ENCODE results near the gene HDAC11. TPM values are rescaled to one million over a fixed set of nuclear protein-coding genes. Genes with fewer than 3 reads are reported as not detected.

HDAC11 gene
- total and polyA plus RNA-seq, 4 donors, result 12.3 to 17.3 (median 15.0) TPM

DNA sequence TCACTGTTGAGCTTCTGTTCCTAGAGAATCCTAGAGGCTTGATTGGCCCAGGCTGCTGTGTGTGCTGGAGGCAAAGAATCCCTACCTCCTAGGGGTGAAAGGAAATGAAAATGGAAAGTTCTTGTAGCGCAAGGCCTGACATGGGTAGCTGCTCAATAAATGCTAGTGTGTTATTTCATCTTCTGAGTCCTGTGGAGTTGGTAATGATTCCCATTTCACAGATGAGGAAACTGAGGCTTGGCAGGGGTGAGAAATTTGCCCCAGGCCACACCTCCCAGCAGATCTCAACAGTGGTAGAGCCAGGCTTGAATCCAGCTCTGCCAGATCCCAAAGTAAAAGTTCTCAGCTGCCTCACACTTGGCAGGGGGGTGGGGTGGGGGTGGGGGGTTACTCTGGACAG, 26.1 kb downstream of the HDAC11 start:
- WGBS, 2 donors, result 97 to 98% methylated on average over 1 of the region's 1 CpG
- no peak overlapping the region for H3K27ac ChIP-seq (ENCODE audit: low read depth in 1 of 2, low read length in 1 of 2)
- no peak for TF ChIP-seq CTCF (IDR thresholded peaks at IDR 0.05; ENCODE audit: control extremely low read depth, extremely low read depth)
- H3K27me3 ChIP-seq (ENCODE audit: control insufficient read depth in 3 of 3, insufficient read depth in 3 of 3, low read length in 2 of 3), result no peaks in the 10 kb centered on the region
- no peak overlapping the region for H3K4me3 ChIP-seq
- no peaks in the 10 kb centered on the region for H3K9me3 ChIP-seq (ENCODE audit: control insufficient read depth in 4 of 4, insufficient read depth in 3 of 4, low read length in 3 of 4)
- DNase-seq (no peak), ATAC-seq (ENCODE audit: insufficient read depth, low FRiP score) (no peak)
- peaks cover 0 to 7% (median 0%) of the 10 kb centered on the region in 5 donors for H3K4me1 ChIP-seq (ENCODE audit: control insufficient read depth in 5 of 5, insufficient read depth in 5 of 5, low read length in 5 of 5)
- no peak overlapping the region for H3K9ac ChIP-seq (ENCODE audit: insufficient read depth in 1 of 2, low read length in 2 of 2)
- peaks cover 0 to 12% (median 3%) of the 10 kb centered on the region in 4 donors for H3K36me3 ChIP-seq (ENCODE audit: control insufficient read depth in 4 of 4, insufficient read depth in 4 of 4, low read length in 4 of 4)

DNA sequence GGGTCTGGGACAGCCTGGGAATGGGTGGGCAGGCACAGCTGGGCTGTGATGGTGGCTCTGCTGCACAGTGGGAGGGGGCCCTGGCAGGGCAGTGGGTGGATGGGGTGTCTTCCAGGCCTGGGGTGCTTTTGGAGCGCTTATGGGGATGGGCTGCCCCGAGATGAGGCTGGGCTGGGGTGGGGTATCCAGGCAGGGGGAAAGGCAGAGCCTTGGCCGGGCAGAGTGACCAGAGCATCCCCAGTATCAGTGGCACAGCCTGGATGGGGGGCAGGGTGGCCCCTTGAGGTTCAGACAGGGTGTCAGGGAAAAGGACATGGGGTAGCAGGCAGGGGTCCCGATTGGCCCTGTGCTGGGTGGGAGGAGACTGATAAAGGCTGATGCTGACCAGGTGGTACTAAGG, 26.6 kb downstream of the HDAC11 start:
- Histone ChIP-seq H3K27me3 (ENCODE audit: control insufficient read depth in 3 of 3, insufficient read depth in 3 of 3, low read length in 2 of 3) (no peaks in the 10 kb centered on the region), H3K9ac (ENCODE audit: insufficient read depth in 1 of 2, low read length in 2 of 2) (no peak overlapping the region), H3K9me3 (ENCODE audit: control insufficient read depth in 4 of 4, insufficient read depth in 3 of 4, low read length in 3 of 4) (no peaks in the 10 kb centered on the region), H3K36me3 (ENCODE audit: control insufficient read depth in 4 of 4, insufficient read depth in 4 of 4, low read length in 4 of 4) (peaks cover 0 to 12% (median 3%) of the 10 kb centered on the region in 4 donors), H3K27ac (ENCODE audit: low read depth in 1 of 2, low read length in 1 of 2) (no peak overlapping the region), H3K4me3 (no peak overlapping the region), H3K4me1 (ENCODE audit: control insufficient read depth in 5 of 5, insufficient read depth in 5 of 5, low read length in 5 of 5) (peaks cover 0 to 7% (median 0%) of the 10 kb centered on the region in 5 donors)
- no peak for TF ChIP-seq CTCF (IDR thresholded peaks at IDR 0.05; ENCODE audit: control extremely low read depth, extremely low read depth)
- ATAC-seq (ENCODE audit: insufficient read depth, low FRiP score) (no peak), DNase-seq (no peak)
- WGBS, 2 donors, result 68 to 92% methylated on average over 4 of the region's 4 CpGs

- peaks cover 0 to 12% (median 3%) of the 10 kb centered on the region in 4 donors for H3K36me3 ChIP-seq (ENCODE audit: control insufficient read depth in 4 of 4, insufficient read depth in 4 of 4, low read length in 4 of 4)
- peaks cover 0 to 7% (median 0%) of the 10 kb centered on the region in 5 donors for H3K4me1 ChIP-seq (ENCODE audit: control insufficient read depth in 5 of 5, insufficient read depth in 5 of 5, low read length in 5 of 5)
- H3K27ac ChIP-seq (ENCODE audit: low read depth in 1 of 2, low read length in 1 of 2), result no peak overlapping the region
- DNase-seq (no peak), ATAC-seq (ENCODE audit: insufficient read depth, low FRiP score) (no peak)
- 67 to 76% methylated on average over 3 of the region's 3 CpGs for WGBS, 2 donors
- H3K9me3 ChIP-seq (ENCODE audit: control insufficient read depth in 4 of 4, insufficient read depth in 3 of 4, low read length in 3 of 4), result no peaks in the 10 kb centered on the region
- H3K27me3 ChIP-seq (ENCODE audit: control insufficient read depth in 3 of 3, insufficient read depth in 3 of 3, low read length in 2 of 3), result no peaks in the 10 kb centered on the region
- no peak overlapping the region for H3K9ac ChIP-seq (ENCODE audit: insufficient read depth in 1 of 2, low read length in 2 of 2)
- no peak overlapping the region for H3K4me3 ChIP-seq
- TF ChIP-seq CTCF (IDR thresholded peaks at IDR 0.05; ENCODE audit: control extremely low read depth, extremely low read depth), result no peak
Measured at GRCh38 chr3:13507247-13507569, 27.1 kb downstream of the HDAC11 start.

Data from lung (tissue), 12 donors.